HTERT RPE-1 (cell line): ENCODE data around the gene ARL6IP4.

Experiments
- in situ Hi-C: fragments of 300-500 bp; cut with MboI; formaldehyde crosslinking; loops from 4 replicates; pipeline ENCODE4 v1.14.3; 2020; ENCODE audit warnings: low sequenced_read_pairs

ARL6IP4 gene

DNA sequence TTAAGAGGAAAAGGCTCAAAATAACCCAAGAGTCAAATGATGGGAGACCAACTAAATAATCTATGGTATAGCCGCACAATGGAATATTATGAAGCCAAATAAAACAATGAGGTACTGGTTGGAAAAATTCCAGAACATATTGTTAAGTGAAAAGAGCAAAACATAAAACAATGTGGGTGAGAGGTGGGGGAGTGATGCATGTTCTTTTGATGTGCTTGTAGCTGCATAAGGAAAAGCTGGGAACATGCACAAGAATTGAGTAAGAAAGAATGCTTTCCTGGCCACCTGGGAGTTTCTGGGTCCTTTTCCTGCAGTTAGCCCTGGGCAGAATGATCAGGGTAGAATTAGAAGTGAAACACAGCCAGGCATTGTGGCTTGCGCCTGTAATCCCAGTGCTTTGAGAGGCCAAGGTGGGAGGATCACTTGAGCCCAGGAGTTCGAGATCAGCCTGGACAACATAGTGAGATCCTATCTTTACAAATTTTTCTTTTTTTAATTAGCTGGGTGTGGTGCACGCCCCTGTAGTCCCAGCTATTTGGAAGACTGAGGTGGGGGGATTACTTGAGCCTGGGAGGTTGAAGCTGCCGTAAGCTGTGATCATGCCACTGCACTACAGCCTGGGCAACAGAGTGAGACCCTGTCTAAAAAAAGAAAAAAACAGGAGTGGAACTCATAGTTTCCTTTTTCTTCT is 22.1 kb upstream of the ARL6IP4 start:
- in situ Hi-C loops: no loop called here

DNA sequence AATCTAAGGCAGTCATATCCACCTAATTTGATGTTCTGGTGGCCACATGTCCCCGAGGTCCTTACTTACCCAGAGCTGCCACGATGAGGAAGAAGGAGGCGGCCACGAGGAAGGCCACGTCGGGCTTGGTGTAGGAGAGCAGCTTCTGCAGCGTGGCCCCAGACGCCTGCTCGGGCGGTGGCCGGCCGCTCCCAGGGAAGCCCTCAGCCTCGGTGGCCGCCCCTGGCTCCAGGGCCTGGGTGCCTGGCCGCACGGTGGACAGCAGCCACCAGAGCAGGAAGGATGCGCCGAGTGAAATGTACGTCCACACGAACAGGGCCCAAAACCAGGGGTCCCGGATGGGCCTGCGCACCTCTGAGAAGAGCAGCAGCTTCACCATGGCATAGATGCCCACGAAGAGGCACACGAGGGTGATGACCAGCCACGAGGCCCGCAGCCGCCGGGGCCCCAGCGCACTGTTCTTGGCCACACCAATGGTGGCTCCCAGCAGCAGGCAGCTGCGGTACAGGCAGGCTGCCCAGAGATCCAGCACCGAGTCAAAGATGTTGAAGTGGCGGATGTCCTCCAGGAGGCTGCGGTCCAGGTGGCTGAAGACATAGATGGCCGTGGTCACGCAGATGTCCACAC is 20.8 kb upstream of the ARL6IP4 start:
- in situ Hi-C loops: no loop called here

GRCh38 chr12:122960193-122960569 is 20.3 kb upstream of the ARL6IP4 start:
- in situ Hi-C loops: no loop called here

DNA sequence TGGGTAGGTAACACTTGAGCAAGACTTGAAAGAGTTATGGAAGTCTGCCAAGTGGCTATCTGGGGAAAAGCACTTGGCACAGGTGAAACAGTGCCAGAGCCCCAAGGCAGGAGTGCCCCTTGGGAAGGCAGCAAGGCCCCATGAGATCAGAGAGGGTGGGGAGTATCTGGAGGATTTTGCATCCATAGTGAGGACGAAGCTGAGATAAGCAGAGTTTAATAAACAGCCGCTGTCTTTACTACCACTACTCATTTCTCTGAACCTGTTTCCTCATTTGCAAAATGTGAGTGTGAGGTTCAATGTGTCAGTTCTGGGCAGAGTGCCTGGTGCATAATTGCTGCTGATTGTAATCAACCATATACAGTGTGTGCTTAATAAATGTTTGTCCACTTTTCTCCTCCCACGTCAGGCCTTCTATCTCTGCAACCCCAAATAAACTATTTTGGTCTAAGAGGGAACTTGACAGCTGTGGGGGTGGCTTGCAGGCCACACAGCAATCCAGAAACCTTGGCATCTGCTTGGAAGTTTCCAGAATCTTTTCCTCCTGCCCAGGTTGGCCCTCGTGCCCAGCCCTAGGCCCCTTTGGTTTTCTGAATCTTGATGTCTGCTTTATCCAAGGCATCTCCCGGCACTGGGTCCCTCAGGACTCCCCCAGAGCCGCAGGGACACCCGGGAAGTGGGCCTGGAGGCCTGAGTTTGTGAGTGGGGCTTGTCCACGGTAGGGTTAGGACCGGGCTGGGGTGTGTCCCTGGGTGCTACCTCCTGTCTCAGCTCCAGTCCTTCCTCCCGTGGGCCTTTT is 18.8 kb upstream of the ARL6IP4 start:
- in situ Hi-C loops: no loop called here

DNA sequence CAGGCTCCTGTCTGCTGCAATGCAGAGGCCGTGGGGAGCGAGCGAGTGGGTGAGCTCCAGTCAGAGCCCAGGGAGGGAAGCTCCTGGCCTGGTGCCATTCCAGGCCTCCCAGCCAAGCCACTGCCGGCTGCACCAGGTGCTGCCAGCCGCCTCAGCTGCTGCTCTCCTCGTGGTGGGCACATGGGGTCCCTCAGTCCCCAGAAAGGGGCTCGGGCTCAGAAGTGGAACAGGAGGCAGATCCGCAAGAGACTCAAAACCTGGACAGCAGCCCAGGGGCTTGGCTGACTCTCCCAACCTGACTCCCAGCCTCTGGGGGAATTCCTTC is 16.6 kb upstream of the ARL6IP4 start:
- in situ Hi-C loops: no loop called here

GRCh38 chr12:122964439-122965257 is 15.8 kb upstream of the ARL6IP4 start:
- in situ Hi-C loops: no loop called here

DNA sequence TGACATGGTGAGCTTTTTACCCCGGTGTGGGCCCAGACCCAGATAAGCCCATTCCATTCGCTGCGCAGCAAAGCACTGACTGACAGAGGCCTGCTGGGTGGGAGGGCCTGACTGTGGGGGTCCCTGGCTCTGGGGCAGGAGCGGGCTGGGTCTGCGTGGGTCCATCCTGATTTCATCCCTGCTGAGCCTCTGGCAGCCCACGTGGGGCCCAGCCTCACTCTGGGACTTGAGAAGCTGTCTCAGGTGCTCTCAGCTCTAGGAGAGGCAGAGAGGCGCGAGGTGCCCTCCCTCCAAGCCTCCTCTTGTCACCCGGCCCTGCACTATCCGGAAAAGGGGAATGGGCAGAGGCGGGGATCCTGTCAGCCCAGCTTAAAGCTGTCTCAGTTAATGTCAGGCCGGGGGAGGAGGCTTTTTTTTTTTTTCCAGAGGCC is 15.1 kb upstream of the ARL6IP4 start:
- in situ Hi-C loops: no loop called here

DNA sequence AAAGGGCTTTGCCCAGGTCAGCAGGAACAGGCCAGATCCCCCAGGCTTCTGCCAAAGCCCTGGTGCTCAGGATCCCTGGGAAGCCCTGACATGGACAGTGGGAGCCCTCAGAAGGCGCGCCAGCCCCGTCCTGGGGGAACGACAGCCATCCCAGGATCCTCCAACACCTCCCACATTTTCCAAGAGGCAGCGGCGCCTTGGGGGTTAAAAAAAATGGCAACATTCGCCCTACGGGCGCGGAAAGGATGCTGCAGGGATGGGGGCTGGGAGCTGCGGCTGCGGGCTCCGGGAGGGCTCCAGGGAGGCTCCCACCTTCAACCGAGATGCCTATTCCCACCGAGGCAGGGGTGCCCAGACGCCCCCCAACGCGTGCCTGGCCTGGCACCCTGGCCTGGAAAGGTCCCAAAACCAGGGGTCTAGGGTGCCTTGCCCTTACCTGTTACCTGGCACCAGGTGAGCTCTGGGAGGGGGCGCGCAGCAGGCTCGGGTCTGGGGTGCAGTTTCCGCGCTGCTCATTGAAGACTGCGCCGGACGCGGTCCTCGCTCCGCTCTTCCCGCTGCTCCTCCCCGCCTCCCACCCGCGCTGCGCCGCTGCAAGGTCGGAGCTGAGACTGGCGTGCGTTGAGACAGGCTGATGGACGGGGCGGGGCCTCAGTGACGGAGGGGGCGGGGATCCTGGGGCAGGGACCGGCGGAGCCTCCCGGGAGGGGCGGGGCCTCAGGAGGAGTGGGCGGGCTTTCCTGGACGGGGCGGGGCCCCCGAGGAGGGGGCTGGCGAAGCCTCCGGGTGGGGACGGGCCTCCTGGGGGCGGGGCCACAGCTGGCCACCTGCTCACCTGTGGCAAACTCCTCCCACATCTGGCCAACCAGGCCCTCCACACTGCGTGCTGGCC is 14.4 kb upstream of the ARL6IP4 start, which contains the start of gene ABCB9:
Gene ABCB9 (minus strand): TSS at position 613 of the 892 bp plus-strand sequence. CDS start 6,228 bp downstream, outside the sequence.
- in situ Hi-C loops: no loop called here

DNA sequence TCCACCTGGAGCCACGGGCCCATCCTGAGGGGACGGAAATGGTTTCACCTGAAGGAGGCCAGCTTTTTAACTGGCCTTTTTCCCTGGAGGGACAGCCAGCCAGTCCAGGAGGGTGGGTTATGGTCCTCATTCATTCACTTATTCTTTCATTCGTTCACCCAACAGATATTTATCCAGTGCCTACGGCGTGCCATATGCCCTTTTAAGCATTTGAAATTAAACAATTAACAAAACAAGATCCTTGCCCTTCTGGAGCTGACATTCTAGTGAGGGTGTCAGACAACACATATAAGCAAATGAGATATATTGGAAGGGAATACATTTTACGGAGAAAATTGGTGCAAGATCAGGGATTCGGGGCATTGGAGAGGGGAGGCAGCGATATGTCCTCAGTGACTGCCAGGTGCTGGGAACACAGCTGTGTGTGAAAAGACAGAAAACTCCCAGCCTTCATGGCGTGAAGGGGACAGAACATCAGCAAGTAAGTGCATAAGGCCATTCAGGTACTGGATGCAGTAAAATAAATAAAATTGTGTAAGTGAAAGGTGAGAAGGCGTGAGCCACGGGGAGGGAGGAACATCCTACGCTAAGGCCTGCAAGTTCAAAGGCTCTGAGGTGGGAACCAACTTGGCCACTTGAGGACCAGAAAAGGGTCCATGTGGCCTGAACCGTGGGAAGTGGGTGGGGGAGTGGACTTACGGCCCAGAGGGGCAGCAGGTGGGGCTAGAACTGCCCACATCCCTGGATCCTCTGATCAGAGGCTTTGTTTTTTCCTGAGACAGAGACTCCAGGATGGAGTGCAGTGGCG is 13.5 kb upstream of the ARL6IP4 start:
- in situ Hi-C loops: no loop called here

DNA sequence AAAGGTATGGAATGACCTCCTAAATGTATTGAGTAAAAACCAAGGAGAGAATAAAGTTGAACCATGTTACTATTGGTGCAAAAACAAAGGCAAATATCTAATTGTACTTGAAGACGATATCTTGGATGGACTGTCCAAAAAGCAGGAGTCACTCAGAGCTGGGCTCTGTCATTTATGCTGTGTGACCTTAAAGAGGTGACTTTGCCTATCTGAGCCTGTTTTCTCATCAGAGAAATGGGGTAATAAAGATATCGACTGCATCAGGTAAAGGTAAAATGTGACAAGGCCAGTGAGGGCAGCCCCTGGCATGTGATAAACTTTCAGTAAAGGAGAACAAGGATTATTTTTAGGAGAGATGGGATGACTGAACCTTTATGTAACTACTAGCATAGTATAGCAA is 12.4 kb upstream of the ARL6IP4 start:
- in situ Hi-C loops: no loop called here

- in situ Hi-C loops: no loop called here
Measured at GRCh38 chr12:122969676-122970075, 10.8 kb upstream of the ARL6IP4 start.

DNA sequence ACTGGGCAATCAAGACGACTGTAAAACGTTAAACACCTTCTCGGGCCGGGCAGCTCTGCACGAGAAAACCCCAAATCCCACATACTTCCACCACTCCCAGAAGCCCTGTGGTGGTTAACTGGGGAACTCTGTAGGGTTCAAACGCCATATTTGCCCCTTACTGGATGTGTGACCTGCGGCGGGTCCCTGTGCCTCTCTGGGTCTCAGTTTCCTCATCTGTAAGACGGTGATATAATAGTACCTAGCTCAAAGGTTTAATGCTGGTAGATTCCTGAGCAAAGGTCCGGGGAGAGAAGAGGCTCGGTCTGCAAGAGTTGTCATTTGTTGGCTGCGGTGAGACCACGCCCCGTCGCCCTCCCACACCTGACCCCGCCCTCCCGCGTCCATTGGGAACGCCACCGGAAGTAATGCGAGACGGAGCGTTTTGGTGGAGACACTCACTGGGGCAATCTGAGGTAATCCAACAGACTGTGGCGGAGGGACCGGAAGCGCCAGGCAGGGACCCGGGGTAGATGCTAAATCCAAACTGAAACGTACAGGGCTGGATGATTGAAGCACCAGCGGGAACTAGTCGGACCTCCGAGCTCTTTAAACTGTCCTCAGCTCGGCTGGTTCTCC is 6.1 kb upstream of the ARL6IP4 start:
- in situ Hi-C loops: no loop called here

DNA sequence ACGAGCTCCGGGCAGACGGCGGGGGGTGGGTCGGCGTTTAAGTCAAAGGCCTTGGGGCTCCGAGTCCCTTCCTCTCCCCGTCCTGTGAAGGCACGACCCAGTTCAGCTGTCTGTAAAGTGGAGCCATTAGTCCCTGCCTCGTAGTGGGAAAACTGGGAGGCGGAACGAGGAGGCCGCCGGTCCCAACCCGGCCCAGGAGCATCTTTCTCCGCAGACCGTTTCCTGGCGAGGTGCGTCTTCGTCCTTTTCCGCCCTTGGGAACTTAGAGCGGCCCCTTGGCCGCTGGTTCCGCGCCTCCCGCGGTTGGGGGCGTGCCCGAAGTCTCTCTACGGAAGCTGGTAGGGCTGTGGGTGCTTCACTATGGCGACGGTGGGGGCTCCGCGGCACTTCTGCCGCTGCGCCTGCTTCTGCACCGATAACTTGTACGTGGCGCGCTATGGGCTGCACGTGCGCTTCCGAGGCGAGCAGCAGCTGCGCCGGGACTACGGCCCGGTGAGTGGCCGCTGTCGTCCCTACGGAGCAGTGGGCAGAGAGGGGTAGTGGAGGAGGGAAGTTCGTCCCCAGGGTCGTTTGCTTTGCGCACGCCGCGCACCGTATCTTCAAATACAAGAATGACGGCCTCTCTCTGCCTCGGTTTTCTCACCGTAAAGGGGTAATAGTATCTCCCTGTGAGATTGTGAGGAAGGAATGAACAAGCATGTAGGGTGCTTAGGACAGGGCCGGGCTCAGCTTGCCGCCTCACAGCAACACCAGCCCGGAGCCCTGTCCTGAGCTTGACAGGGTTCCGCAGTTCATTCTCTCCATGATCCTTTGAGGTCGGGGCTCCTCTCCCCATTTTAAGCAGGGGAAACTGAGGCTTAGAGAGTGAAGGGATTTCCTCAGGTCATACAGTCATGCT is 5.3 kb upstream of the ARL6IP4 start, which contains the start of gene OGFOD2:
Gene OGFOD2 (plus strand): TSS at position 353 of the 898 bp plus-strand sequence. CDS start 8 bp downstream, at position 361.
- in situ Hi-C loops: no loop called here

- in situ Hi-C loops: no loop called here
Measured at GRCh38 chr12:122975790-122976647, 4.5 kb upstream of the ARL6IP4 start.

GRCh38 chr12:122976648-122976975 is 3.9 kb upstream of the ARL6IP4 start:
- in situ Hi-C loops: no loop called here

GRCh38 chr12:122977153-122977552 is 3.3 kb upstream of the ARL6IP4 start:
- in situ Hi-C loops: no loop called here
